ENCODE measurements around the gene BCAS3.

The BCAS3 gene

DNA sequence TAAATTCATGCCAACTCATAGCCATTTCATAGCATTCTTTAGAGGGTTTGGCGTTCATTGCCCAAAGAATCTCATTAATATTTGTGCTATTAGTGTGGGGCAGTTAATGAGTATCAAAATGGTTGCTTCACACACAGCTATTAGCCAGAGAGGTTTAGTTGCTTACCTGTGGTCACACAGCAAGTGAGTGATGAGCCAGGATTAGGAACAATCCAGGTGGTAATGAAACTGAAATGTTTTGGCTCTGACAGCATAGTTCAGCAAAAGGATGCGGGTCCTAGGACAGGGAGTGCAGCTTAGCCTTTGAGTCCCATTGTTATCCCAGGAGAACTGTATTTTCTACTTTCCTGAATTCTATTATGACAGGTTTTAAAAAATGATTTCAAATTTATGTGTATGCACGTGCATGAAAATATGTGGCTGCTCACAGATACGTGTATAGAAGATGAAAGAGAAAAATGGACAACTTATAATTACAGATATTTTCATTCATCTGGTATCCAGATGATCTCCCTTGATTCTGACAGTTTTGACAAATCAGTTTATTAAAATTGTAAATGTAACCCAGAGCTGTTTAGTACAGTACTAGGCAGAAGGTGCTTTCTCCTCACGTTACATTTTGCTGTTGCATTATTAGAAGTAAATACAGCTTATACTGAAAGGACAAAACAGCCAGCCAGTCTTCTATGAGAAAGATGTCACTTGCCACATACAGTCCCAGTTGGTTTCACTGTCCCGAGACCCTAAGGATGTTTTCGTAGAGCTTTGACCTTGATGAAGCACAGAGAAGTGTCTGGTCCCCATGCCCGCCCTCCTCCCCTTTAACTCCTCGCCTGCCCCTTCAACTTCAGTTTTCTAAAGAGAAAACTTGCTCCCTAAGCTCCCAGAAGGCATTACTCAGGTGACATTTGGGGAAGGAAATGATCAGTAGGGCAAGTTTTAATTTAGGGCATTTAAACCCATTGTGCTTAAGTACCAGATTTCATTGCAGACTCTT, 622.2 kb downstream of the BCAS3 start:
- DNase-seq (ENCODE audit: low spot score) = no peak

DNA sequence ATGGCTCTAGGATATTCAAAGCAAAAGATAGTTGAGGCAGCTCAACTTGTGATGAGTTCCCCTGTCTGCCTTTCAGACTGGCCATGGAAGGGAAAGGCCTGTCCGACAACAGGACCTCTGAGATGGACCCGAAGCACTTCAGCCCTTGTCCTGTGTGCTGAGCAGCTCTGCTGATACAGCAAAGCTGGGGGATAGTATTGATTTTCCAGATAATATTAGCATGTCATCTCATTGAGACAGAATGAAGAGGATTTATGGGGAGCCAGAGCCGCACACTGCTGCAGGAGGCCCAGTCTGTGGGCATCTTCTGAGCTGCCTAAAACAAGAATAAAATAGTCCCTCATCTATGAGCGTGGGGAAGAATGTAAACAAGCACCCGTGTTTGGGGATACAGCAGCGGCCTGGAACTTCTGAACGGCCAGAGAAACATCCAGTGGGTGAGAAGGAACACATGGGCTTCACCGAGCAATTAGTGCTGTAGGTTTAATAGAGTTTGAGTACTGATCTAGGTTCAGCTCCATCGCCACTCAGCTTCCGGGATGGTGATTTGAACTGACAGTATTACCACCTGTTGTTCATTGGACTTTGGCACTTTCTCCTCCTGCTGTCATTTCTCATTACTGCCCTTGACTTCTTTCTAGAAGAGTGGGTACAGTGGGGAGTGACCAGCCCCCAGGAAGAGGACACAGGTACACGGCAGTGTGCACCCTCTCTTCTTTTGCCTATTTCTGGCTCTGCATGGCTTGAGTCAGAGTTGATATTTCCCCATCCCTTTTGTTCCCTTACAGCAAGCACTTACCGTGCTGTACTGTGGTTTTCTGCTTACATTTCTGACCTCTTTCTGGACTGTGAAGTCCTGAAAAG, 625.5 kb downstream of the BCAS3 start:
- DNase-seq (ENCODE audit: low spot score) = no peak

DNA sequence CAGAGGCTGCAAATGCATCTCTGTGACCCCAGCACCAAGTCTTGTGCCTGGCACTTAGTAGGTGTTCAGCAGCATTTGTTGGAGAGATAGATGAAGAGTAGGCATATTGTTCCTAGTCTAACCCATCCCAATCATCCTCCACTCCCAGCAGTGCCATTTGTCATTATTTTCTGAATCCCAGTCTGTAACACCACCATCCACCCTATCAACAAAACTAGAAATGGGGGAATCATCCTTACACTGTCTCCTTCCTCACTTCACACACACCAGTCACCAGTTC, 626.1 kb downstream of the BCAS3 start:
- no peak for DNase-seq (ENCODE audit: low spot score)

DNA sequence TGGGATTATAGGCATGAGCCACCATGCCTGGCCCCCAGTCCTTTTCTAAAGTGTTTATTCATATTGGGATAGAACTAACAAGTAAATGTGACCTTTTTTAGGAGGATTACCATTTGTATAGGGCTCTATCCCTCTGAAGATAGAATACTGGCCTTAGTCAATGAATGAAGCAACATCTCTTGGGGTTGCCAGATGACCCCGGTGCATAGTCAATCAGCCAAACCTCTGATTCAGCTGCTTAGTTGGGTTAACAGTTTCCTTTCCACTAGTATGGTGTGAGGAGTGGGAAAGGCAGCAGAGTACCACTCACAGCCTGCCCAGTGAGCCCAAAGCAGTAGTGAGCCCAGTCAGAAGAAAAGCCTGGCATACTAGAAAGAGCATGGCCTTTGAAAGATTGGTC, 627.4 kb downstream of the BCAS3 start:
- no peak for DNase-seq (ENCODE audit: low spot score)

DNA sequence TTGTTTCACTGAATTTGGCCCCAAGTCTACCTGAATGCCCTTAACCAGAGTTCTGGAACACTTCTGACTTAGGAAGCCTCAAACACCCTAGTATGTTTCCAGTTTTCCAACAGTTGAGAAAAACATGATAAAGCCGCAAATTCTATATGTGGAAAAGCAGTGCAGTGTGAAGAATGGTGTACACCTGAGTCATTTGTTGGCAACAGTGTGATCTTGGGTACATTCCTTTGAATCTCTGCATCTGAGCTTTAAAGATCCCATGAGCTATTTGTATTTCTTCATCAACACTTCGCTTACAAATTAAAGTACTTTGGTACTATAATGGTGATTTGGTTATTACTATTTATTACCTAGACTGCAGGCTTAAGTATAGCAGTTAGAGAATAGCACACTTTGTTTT, 628.4 kb downstream of the BCAS3 start:
- no peak for DNase-seq (ENCODE audit: low spot score)

DNA sequence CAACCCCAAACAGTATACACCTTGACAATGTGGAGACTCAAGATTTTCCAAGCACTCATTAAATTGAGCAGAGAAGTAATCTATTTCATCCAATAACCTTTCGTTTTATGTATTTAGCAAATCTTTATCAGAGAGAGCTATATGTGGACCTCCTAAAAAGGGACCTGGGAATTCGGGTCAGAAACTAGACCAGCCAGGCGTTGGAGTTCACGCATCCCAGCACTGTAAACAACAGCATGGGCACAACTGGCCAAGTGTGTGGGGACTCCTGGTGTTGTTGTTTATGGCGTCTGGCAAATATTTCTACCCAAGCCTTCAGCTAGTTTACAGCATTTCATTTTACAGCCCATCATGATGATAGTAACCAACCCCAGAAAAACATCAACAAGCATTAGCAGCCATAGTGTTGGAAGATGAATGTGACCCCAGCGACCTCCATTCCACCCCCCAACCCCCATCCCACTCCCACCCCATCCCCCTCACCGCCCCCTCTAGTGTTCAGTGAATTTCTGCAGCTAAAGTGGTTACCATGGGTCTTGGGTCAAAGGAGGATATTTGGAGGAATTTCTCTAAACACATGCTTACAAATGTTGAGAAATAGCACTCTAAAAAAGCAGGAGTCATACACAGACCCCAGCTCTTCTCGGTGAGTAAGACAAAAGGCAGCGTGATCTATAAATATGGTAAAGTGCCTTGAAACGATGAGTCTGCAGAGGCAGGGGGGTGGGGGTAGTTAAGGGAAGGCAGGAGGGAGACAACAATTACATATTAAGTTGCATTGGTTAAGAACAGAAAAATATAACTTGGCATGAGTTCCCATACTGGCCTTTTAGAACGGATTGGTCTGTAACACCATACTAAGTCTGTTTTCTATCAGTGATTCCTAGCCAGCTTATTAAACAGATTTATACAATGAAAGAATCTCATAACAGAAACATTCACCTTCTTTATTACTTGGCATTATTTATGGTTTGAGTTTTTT, 630.5 kb downstream of the BCAS3 start:
- no peak for DNase-seq (ENCODE audit: low spot score)

DNA sequence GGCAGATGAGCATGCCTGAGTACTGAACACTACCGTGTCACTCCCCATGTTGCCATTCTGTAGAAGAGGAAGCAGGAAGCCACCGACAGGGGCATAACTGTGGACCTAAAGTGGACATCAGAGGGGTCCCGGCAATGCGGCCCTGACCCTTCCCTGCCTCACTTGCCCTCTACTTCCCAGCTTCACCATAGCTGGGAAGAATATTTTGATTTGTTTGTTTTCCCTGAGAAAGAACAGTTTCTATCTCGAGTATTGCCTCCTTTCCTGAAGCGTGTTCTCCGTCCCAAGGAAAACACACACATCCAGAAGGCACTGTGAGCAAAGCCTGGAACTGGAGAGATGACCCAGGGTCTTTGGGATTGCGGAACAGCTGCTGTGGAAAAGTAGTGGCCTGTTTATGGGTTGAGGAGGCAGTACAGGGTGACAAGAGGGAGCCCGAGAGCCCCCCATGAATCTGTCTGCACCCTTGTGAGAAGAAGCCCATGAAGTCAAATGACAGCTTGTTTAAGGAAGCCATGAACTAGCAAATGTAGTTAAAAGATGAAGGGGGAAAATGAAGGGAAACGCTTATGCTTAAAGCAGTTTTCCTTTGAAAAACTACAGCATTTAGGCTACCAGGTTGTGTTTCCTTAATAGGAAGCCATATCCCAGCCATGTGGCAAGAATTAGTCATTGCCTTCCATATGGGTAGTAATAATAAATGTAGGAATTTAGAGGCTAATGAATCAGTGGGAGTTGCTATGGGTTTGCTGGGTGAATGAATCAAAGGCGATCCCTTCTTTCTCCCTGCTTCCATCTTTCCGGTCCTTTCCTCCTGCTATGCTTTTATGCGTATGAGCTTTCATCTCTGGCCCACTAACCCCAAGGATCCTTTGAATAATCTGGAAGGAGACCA, 632.0 kb downstream of the BCAS3 start:
- DNase-seq (ENCODE audit: low spot score) = no peak

DNA sequence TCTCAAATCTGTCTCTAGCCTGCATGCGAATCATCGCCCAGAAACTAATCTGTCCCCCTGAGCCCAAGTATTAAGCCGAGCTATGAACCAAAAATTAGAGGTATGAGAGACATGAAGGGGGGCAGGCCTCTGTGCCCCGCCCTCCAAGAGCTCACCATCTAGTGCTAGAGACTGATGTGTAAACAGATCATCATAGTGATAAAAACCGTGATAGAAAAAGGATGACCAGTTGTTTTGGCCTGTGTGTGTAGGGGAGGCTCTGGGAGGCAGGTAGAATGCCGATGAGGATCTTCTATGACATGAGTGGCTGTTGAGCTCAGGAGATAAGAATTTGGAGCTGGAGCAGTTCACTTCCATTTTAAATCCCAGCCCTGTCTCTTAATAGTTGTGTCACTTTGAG, 632.9 kb downstream of the BCAS3 start:
- DNase-seq (ENCODE audit: low spot score) = no peak

DNA sequence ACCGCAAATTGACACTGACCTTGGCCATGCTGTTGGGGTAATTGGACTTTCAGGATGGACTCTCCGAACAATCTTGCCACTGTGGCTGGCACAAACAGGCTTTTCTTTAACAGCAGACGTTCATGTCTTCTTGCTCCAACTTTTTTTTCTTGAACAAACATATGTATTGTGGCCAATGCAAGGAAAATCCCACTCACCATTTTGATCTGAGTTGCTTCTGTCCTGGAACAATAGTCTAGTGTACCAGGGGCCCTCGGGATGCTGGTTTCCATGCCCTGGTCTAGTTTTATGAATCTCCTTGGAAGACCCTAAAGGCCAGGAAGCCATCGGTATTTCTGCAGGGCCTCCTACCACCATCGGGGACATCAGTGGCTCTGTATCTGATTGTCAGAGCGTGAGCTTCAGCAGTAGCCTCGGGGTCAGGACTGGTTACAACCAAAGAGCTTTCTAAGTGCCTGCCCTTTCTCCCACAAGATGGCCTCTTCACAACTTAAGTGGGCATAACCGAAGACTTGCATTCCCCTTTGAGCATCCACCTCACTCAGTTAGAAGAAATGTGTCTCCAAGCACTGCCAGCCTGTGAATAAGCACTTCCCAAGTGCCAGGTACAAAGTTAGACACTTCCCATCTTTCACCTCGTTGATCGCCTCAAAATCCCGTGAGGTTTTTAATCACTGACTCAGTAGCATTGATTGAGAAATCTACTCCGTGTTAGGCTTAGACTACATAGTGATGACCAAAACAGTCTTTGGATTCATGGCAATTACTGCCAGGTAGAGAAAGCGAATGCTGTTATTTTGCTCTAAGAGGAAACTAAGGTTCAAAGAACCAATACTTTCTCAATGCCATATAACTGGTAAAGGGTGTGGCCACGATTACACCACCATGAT, 635.0 kb downstream of the BCAS3 start:
- no peak for DNase-seq (ENCODE audit: low spot score)

DNA sequence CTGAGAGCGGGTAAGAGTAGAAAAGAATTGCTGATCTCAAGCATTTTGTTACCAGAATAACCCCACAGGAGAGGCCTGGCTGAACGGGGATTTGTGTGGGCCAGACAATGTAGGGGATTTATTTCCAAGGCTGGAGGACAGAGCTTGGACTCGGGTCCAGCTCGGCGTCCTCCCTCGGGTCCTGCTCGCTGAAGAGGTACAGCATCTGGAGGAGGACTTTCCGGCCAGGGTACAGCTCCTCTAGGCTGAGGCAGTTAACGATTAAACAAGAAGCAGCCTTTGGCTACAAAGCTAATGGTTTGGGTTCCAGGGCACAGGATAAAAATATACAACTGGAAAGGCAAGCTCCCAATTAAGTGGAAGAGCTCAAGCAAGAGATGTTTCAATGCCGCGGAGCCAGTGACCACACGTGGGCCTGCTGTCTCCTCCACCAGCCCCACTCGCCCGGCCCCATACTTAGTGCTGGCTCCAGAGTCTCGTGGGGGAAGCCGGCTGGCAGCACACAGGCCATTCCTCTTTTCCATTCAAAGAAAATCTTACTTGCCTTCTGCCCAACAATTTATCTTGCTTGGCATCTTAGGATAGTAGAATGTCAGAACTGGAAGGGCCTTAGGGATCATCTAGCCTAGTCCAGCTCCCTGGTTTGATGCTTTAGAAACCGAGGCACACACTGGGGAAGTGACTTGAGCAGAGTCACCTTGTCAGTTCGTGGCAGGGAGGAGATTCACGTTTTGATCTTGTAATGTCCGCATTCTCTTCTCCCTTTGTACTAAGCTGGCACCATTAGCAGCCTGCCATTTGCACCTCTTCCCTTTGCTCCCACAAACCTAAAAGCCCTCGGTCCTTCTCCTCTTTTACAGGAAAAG, 636.0 kb downstream of the BCAS3 start:
- no peak for DNase-seq (ENCODE audit: low spot score)

DNA sequence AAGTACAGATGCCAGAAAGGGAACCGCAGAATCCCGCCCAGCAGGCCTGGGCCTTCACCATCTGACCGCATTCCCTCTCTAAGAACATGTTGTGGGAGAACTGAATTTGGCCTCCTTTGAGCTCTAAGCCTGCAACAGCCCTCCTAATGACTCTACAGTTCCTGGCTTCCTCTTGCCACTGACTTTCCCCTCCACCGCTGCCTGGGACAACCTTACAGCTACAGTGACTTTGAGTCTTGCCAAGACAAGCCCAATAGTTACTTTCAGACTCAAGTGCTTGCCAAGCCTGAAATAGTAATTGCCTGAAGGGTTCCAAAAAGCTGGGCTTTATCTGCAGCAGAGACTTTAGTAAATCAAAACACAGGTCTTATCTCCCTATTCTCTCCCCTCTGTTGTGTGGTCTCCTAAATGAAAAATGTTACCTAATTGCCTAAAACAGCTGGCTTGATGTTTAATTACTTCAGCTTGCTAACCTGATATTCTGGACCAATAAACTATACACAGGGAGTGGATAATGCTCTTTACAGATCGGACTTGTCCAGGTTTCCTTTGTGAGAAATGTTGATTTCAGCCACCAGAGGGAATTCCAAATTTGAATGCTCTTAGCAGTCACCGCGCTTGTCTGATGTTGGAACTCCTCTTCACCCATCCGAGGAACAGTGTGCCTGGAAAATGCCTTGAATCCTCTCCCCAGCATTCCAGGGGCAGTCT, 636.9 kb downstream of the BCAS3 start:
- DNase-seq (ENCODE audit: low spot score) = no peak

DNA sequence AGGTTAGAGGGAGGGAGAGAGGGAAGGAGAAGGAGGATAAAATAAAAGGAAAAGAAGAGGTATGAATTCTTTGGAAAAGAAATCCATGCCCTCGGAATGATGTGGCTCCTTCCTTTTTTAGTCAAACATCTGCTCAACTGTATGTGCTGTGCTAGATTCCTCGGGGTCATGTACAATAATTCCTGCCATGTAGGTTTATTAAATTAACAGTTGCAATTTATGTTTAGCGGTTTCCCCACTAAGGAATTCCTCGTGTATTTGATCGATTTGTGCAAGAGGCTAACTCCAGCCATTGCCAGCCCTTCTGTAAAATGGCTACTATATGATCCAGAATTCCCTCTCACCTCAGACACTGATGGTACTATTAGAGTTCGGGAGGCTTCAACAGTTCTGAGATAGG, 639.0 kb downstream of the BCAS3 start:
- no peak for DNase-seq (ENCODE audit: low spot score)

DNA sequence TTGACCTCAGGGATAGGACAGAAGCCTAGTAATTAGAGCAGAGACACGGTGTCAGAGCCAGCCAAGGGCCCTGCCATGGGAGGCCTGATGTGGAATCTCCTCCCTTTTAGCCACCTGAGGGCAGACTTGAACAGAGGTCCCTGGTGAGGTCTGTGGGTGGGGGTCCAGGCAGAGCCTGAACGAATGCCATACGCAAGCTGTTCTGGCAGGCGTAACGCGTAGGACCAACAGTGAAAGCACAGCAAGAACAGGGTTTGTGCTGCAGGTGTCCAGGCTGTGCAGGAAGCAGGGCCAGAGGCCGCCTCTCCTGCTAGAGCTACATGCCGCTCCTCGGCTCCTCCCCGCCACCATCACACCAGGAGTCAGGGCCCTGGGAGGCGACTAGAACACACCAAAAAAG, 640.1 kb downstream of the BCAS3 start:
- DNase-seq (ENCODE audit: low spot score) = no peak

DNA sequence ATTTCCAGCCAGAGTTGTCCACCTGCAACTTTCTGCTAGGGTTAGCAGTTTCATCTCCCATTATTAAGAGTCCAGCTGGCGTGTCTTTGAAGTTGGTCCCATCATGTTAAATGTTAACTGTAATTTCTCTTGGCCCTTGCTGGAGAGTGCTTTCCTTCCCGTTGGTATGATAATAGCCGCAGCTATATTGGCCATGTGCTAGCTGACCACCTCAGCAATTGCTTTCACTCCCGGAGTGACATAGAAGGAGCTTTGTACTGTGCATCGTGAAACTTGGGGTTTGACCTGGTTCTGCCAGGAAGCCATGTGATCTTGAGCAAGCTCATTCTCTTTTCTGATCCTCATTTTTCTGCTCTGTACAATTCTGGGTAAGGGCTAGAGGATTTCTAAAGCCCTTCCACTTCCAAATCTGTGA, 641.0 kb downstream of the BCAS3 start:
- DNase-seq (ENCODE audit: low spot score) = no peak

DNA sequence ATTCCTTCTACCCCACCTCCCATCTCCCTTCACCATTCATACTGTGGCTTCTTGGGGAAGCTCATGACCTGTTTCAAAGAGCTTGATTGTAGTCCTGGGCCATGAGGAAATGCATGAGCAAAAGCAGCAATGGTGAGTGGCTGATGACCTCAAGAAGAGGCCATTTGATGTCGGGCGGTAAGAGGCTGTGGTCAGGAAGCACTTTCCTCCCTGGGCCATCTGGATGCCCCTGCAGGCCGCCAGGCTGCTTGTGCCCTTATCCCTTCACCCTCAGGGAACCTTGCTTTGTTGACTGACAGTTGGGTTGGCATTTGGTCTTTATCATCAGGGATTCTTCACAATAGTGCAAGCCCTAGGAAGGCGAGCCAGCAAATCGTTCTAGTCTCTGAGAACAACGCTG, 643.7 kb downstream of the BCAS3 start:
- no peak for DNase-seq (ENCODE audit: low spot score)

DNA sequence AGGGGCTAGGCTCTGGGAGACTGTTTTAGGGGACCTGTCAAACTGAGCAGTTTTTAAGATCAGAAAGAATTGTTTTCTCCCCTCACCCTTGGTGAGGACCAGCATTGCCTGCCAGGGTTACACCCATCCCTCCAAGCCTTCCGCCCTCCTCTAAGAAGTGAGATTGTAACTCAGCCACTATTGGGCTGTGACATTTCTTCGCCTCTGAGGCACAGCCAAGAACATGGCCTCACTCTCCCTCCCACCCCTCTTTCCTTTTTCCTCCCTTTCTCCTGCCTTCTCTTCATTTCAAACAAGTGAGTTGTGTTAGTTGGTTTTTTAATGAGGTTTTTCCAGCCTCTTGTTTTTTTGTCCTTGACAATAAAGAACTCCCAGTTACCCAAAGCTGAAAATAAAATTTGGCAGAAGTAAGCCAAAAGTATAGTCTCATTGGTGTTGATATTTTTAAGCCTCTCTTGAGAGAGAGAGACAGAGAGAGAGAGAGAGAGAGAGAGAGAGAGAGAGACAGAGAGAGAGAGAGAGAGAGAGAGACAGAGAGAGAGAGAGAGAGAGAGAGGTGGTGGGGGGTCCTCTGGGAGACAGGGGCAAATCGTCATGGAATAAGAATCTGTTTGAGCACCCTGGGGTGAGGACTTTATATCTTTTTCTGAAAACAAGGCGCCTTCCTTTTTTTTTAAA, 644.8 kb downstream of the BCAS3 start:
- DNase-seq (ENCODE audit: low spot score) = no peak

DNA sequence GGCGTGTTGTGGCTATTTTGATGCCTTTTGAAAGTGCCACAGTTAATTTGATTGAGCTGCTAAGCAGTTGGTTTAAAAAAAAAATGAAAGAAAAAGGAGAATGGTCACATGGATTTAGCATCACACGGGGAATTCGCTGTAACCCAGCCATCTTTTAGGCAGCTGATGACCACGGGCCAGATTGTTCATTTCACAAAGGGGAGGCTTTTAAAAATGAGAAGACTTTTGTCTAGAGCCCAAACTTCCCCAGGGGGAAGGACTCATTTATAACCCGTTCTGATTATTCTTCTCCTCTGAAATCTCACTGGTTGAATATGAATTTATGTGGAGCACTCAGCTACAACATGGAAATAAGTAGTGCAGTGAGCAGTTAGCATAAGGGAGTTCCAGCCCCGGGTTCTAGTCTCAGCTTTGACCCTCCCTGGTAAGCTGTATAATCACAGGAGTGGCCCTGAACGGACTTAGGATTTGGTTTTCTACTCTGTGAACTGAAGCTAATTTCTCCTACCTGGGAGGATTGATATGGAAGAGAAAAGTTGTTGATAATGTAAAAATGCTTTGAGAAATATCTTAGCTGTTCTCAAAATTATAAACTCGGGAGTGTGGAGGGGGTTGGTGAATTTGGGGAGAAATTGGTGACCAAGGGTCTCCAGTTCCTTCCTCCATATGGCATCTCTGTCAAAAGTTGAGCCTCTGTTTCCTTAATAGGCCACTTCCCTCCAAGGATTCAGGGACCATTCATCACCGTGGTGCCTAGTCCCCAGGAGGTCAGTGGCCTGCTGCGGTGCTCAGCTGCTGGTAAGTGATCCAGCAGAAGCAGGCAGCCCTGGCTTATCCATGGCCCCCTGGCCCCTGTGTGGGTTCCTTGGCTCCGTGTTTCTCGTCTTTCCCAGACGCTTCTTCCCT, 645.6 kb downstream of the BCAS3 start:
- no peak for DNase-seq (ENCODE audit: low spot score)

Measured in D341Med (cell line).